DOHH2 (cell line): ENCODE results near the gene ABCD1.

Experiments
- H3F3A ChIP-seq: fragments of 200-600 bp; sonication (generic), shearing (Covaris generic); 2 replicates; pipeline ENCODE4 v1.6.0; 2016; ENCODE audit warnings: antibody characterized with exemption, mild to moderate bottlenecking; ENCODE audit not compliant: control insufficient read depth, insufficient read depth
- H3K27ac ChIP-seq: fragments of 200-600 bp; sonication (generic); 2 replicates; pipeline ENCODE4 v1.5.1; 2014; ENCODE audit warnings: low read depth, mild to moderate bottlenecking, low read length, moderate library complexity
- H3K27me3 ChIP-seq: fragments of 200-600 bp; sonication (generic); 2 replicates; pipeline ENCODE4 v1.6.1; 2014; ENCODE audit warnings: mild to moderate bottlenecking, low read length, mixed read lengths; ENCODE audit not compliant: control insufficient read depth
- H3K36me3 ChIP-seq: fragments of 200-600 bp; sonication (generic); 2 replicates; pipeline ENCODE4 v1.6.1; 2014; ENCODE audit warnings: mild to moderate bottlenecking, low read length, moderate library complexity, mixed read lengths; ENCODE audit not compliant: control insufficient read depth
- H3K4me1 ChIP-seq: fragments of 200-600 bp; sonication (generic); 2 replicates; pipeline ENCODE4 v1.6.1; 2014; ENCODE audit warnings: mild to moderate bottlenecking, low read length, mixed read lengths; ENCODE audit not compliant: control insufficient read depth
- H3K4me2 ChIP-seq: fragments of 200-600 bp; sonication (generic); 2 replicates; pipeline ENCODE4 v1.6.0; 2014; ENCODE audit warnings: mild to moderate bottlenecking, low read length, moderate library complexity
- H3K4me3 ChIP-seq: fragments of 200-600 bp; sonication (generic); 2 replicates; pipeline ENCODE4 v1.5.1; 2014; ENCODE audit warnings: mild to moderate bottlenecking, low read length, mixed read lengths
- H3K79me2 ChIP-seq: fragments of 200-600 bp; sonication (generic); 2 replicates; pipeline ENCODE4 v1.6.1; 2014; ENCODE audit warnings: mild to moderate bottlenecking, low read length, mixed read lengths; ENCODE audit not compliant: control insufficient read depth
- H3K9me2 ChIP-seq: fragments of 200-600 bp; sonication (generic); replicated peaks from 2 replicates; pipeline ENCODE4 v1.6.1; 2014; ENCODE audit warnings: mild to moderate bottlenecking, low read length, mixed read lengths; ENCODE audit not compliant: control insufficient read depth
- H3K9me3 ChIP-seq: fragments of 200-600 bp; sonication (generic); 2 replicates; pipeline ENCODE4 v1.6.1; 2014; ENCODE audit warnings: antibody characterized with exemption, low read length, mixed read lengths; ENCODE audit not compliant: control insufficient read depth, insufficient read depth
- H4K20me1 ChIP-seq: fragments of 200-600 bp; sonication (generic); 2 replicates; pipeline ENCODE4 v1.6.0; 2014; ENCODE audit warnings: low read depth, mild to moderate bottlenecking, antibody characterized with exemption, low read length, moderate library complexity; ENCODE audit not compliant: control insufficient read depth, insufficient read depth
- EZH2phosphoT487 ChIP-seq: fragments of 200-600 bp; sonication (generic); IDR thresholded peaks from 2 replicates; pipeline ENCODE4 v1.6.1; 2017; ENCODE audit warnings: borderline replicate concordance, mild to moderate bottlenecking, antibody characterized with exemption, low read length, moderate library complexity, mixed read lengths
- TF ChIP-seq, protein P1 (sequence below): fragments of 200-600 bp; sonication (generic); IDR thresholded peaks from one replicate; pipeline ENCODE4 v1.5.1; 2014; ENCODE audit warnings: antibody characterized with exemption, mild to moderate bottlenecking, low read depth, low read length; ENCODE audit not compliant: poor library complexity, severe bottlenecking

The ABCD1 gene

DNA sequence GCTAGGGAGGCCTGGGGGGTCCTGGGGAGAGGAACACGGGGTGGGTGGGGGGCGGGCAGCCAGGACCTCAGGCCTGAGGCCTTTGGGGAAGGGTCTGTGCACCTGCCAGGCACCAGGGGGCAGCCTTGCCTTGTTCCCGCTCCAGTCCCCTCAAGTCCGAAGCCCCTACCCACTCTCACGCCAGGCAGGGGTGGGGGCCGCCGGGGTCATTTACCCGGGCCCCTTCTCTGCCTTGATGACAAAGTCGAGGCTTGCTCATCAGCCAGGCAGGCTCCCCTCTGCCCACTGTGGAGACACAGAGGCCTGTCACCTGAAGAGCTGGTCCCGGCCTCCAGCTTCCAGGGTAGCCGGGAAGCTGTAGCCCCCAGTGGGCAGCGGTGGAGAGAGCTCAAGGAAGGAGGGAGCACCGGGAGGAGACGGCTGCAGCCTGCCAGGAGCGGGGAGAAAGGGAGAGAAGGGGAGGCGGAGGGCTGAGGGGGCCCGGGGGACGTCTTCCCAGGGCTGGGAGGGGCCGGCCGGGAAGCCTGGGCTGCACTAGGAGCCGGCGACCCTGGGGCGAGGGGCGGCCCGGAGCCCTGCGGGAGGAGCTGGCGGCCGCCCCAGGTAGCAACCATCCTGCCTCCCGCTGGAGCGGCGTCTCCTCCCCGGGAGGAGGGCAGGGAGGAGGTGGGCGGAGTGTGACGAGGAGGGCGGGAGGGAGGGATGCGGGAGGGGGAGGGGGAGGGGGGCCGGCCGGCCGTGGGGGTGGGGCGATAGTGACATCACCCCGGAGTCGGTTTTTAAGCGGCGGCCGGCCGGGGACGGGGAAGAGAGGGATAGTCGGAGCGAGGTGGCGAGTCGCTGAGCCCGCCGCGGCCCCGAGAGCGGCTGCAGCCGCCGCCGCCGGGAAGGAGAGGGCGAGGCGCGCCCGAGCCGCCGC, 37.3 kb upstream of the ABCD1 start, which contains the start of gene SLC6A8:
Gene SLC6A8, plus strand, starts transcription at position 806 of the 919 bp plus-strand sequence. CDS start 649 bp downstream, outside the sequence.
- peak within 1 kb of the TSS; percentile 48 for H3K4me2 ChIP-seq
- TF ChIP-seq, protein P1, sequence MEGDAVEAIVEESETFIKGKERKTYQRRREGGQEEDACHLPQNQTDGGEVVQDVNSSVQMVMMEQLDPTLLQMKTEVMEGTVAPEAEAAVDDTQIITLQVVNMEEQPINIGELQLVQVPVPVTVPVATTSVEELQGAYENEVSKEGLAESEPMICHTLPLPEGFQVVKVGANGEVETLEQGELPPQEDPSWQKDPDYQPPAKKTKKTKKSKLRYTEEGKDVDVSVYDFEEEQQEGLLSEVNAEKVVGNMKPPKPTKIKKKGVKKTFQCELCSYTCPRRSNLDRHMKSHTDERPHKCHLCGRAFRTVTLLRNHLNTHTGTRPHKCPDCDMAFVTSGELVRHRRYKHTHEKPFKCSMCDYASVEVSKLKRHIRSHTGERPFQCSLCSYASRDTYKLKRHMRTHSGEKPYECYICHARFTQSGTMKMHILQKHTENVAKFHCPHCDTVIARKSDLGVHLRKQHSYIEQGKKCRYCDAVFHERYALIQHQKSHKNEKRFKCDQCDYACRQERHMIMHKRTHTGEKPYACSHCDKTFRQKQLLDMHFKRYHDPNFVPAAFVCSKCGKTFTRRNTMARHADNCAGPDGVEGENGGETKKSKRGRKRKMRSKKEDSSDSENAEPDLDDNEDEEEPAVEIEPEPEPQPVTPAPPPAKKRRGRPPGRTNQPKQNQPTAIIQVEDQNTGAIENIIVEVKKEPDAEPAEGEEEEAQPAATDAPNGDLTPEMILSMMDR, result peak; percentile 35
- no peak for TF ChIP-seq EZH2phosphoT487
- no peaks in the 10 kb centered on the region for H3K36me3 ChIP-seq
- no peaks in the 10 kb centered on the region for H4K20me1 ChIP-seq
- H3K27me3 ChIP-seq, result no peaks in the 10 kb centered on the region
- H3K4me3 ChIP-seq, result peak within 1 kb of the TSS; percentile 28; the same call in 1 of the 2 replicates
- H3K4me1 ChIP-seq, result peaks cover 4% of the 10 kb centered on the region; the same call in 1 of the 2 replicates
- H3K9me3 ChIP-seq, result no peaks in the 10 kb centered on the region
- no peaks in the 10 kb centered on the region for H3F3A ChIP-seq
- no peaks in the 10 kb centered on the region for H3K9me2 ChIP-seq
- H3K27ac ChIP-seq, result no peak within 1 kb of the TSS
- H3K79me2 ChIP-seq, result no peaks in the 10 kb centered on the region

GRCh38 chrX:153688071-153688470, 36.6 kb upstream of the ABCD1 start:
- Histone ChIP-seq H3K36me3 (no peaks in the 10 kb centered on the region), H3K4me2 (no peak overlapping the region), H3K4me1 (peaks cover 4% of the 10 kb centered on the region; the same call in 1 of the 2 replicates), H3K27me3 (no peaks in the 10 kb centered on the region), H3K79me2 (no peaks in the 10 kb centered on the region), H3F3A (no peaks in the 10 kb centered on the region), H3K9me2 (no peaks in the 10 kb centered on the region), H3K9me3 (no peaks in the 10 kb centered on the region), H4K20me1 (no peaks in the 10 kb centered on the region), H3K4me3 (no peak overlapping the region), H3K27ac (no peak overlapping the region)
- TF ChIP-seq, protein P1, result no peak
- TF ChIP-seq EZH2phosphoT487, result no peak

GRCh38 chrX:153688506-153688905, 36.1 kb upstream of the ABCD1 start:
- TF ChIP-seq EZH2phosphoT487, result no peak
- TF ChIP-seq, protein P1, result no peak
- no peaks in the 10 kb centered on the region for H3K9me3 ChIP-seq
- no peak overlapping the region for H3K27ac ChIP-seq
- no peaks in the 10 kb centered on the region for H3K36me3 ChIP-seq
- H3K79me2 ChIP-seq, result no peaks in the 10 kb centered on the region
- no peaks in the 10 kb centered on the region for H3K9me2 ChIP-seq
- H3K27me3 ChIP-seq, result no peaks in the 10 kb centered on the region
- H3F3A ChIP-seq, result no peaks in the 10 kb centered on the region
- H3K4me2 ChIP-seq, result no peak overlapping the region
- H3K4me1 ChIP-seq, result peaks cover 4% of the 10 kb centered on the region; the same call in 1 of the 2 replicates
- no peak overlapping the region for H3K4me3 ChIP-seq
- H4K20me1 ChIP-seq, result no peaks in the 10 kb centered on the region
